ENCODE data around the gene PHLDB1.

- TF ChIP-seq POLR2A (IDR thresholded peaks at IDR 0.05): no peak
- no peak for TF ChIP-seq CTCF (IDR thresholded peaks at IDR 0.05)
Observed at GRCh38 chr11:118666371-118666770, 59.0 kb downstream of the PHLDB1 start.
